Skeletal muscle cell (primary cell): ENCODE data around the gene C10orf67.
"Not testable (repeated sequence)": the region's sequence is repeated elsewhere in the genome, so short reads cannot be mapped to it uniquely, and the experiment has no call there.

Source experiments
- DNase-seq: peaks from one replicate; pipeline ENCODE4 v3.0.0-alpha.2; 2010; ENCODE audit warnings: low read depth
- H3K4me3 ChIP-seq: 2 replicates; pipeline ENCODE4 v1.5.1; 2011; ENCODE audit warnings: low read depth, mild to moderate bottlenecking, control low read depth, low read length, moderate library complexity

C10orf67 gene

DNA sequence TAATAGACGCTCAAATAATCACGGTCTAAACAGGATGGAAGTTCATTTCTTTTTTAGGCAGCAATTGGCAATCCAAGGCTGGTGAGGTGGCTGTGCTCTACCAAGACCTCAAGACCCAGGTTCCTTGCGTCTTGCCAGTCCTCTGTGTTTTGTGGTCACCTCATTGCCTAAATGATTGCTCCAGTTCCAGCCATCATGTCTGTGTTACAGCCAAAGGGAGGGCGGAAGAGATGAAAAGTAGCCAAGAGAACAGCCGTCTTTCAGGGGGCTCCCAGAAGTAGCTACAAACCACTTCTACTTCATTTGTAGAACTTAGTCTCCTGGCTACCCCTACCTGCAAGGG lies 19.2 kb upstream of the C10orf67 start:
- DNase-seq = no peak
- no peak overlapping the region for H3K4me3 ChIP-seq

DNA sequence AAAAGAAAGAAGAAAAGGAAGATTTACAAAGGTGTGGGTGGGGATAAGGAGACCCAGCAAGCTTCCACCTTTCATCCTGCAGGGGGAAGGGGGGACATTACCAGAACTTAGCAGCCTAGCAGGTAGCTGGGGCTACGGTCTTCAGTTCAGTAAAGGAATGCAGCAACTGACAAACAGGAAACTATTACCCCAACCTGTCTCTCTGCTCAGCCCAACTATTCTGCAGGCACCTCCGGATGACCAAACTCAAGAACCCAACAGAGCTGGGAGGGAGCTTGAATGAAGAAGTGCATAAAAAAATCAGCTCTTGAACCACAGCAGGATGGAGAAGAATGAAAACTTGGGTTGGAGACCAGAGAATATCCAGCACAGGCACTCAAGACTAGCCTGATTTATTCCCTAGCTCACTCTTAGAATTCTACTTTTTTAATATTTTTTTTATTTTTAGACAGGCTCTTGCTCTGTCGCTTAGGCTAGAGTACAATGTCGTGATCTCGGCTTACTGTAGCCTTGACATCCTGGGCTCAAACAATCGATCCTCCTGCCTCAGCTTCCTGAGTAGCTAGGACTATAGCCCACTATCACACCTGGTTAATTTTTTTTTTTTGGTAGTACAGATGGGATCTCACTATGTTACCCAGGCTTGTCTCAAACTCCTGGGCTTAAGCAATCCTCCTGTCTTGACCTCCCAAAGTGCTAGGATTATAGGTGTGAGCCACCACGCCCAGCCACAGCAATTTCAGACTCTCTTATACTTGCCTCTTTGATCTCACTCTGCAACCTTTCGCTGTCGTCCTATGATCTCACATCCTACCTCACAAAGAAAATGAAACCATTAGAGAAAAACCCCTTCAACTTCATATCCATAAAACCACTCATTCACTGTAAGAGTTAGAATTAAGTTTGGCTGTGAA lies 18.5 kb upstream of the C10orf67 start:
- H3K4me3 ChIP-seq = no peak overlapping the region
- no peak for DNase-seq

DNA sequence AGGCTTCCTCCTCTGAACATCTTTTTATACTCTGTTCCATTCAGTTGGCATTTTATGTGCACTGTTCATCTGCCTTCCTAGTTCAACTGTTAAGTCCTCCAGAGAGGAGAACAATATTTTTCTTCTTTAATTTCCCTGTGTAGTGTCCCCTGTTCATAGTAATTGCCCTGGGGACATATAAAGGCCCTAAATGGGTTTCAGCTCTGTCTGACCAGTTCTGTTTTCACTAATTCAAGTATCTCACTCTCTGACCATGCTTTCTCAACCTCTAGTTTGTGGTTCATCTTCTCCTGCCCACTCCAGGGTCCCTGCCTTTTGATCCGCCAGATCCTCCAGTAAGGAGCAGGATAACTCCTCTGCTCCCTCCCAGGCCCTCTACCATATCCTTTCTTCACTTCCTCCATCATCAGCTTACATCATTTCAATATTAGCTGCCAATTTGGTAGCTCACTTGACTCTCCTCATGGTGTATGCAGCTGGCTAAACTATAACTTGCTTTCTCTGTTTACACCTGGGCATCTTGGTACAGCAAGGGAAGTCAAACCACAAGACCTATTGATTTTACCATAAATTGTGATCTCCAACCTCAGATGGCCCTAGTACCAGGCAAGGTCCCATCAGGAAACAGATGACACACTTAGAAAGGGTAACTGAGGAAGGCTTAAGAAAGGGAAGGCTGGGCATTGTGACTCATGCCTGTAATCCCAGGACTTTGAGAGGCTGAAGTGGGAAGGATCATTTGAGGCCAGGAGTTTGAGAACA lies 17.7 kb upstream of the C10orf67 start:
- no peak for DNase-seq
- no peak overlapping the region for H3K4me3 ChIP-seq

- no peak overlapping the region for H3K4me3 ChIP-seq
- DNase-seq = no peak
Observed at GRCh38 chr10:23361665-23362064, 17.1 kb upstream of the C10orf67 start.

- H3K4me3 ChIP-seq = no peak overlapping the region
- DNase-seq = no peak
Observed at GRCh38 chr10:23359692-23360380, 15.2 kb upstream of the C10orf67 start.

- no peak overlapping the region for H3K4me3 ChIP-seq
- DNase-seq = no peak
Observed at GRCh38 chr10:23358357-23358756, 13.8 kb upstream of the C10orf67 start.

- no peak overlapping the region for H3K4me3 ChIP-seq
- DNase-seq = no peak
Observed at GRCh38 chr10:23354630-23355279, 10.2 kb upstream of the C10orf67 start.

- DNase-seq = no peak
- H3K4me3 ChIP-seq = no peak overlapping the region
Observed at GRCh38 chr10:23351926-23352519, 7.4 kb upstream of the C10orf67 start.

DNA sequence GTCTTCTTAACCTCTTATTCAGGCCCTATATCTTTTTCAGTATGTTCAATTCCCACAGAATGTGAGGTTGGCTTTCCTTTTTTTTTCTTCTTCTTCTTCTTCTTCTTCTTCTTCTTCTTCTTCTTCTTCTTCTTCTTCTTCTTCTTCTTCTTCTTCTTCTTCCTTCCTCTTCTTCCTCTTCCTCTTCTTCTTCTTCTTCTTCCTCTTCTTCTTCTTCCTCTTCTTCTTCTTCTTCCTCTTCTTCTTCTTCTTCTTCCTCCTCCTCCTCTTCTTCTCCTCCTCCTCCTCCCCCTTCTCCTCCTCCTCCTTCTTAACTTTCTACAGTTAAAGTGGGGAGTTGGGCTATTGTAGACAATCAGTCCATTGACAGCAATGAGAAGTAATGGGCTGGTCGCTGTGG lies 6.1 kb upstream of the C10orf67 start:
- DNase-seq, H3K4me3 ChIP-seq: not testable (repeated sequence)

DNA sequence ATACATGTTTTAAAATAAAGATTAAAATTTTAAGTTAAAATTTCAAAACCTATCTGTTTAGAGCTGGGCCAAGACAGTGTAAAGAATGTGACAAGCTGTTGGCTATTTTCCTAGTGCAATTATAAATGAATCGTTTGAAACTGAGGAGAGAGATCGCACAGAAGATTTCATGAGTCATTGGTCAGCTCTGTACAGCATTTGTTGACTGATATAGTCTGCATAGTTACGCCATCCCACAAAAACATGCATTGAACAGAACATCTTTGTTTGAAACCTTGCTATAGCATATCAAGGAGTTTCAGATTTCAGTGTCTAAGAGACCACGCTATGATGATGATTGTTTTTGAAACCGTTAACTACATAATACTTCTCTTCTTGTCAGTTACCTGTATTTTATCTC lies 1.3 kb upstream of the C10orf67 start:
- DNase-seq = peak; percentile 88

GRCh38 chr10:23343591-23344240 lies 881 bp downstream of the C10orf67 start:
- H3K4me3 ChIP-seq = peak overlapping the region; percentile 55
- no peak for DNase-seq

More for the DNA sequence above, 1.3 kb upstream of the C10orf67 start:
- H3K4me3 ChIP-seq = no peak overlapping the region

- DNase-seq = no peak
- H3K4me3 ChIP-seq = no peak overlapping the region
Observed at GRCh38 chr10:23342213-23342884, 2.2 kb downstream of the C10orf67 start.

- no peak for DNase-seq
- no peak overlapping the region for H3K4me3 ChIP-seq
Observed at GRCh38 chr10:23341004-23341403, 3.6 kb downstream of the C10orf67 start.

DNA sequence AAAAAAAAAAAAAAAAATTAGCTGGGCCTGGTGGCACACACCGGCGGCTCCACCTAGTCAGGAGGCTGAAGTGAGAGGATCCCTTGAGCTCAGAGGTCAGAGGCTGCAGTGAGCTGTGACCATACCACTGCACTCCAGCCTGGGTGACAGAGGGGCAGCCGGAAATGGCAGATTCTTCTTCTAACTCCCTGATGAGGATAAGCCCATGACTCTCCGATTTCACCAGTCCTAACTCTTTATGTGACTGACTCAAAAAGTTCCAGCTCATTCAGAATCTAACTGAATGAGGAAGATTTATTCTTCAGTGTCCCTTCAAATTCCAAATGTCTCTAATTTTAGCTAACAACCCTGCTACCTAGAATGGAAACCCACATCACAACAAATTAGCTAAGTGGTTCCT lies 4.2 kb downstream of the C10orf67 start:
- H3K4me3 ChIP-seq = no peak overlapping the region
- DNase-seq = no peak

GRCh38 chr10:23338886-23339285 lies 5.7 kb downstream of the C10orf67 start:
- no peak overlapping the region for H3K4me3 ChIP-seq
- no peak for DNase-seq

DNA sequence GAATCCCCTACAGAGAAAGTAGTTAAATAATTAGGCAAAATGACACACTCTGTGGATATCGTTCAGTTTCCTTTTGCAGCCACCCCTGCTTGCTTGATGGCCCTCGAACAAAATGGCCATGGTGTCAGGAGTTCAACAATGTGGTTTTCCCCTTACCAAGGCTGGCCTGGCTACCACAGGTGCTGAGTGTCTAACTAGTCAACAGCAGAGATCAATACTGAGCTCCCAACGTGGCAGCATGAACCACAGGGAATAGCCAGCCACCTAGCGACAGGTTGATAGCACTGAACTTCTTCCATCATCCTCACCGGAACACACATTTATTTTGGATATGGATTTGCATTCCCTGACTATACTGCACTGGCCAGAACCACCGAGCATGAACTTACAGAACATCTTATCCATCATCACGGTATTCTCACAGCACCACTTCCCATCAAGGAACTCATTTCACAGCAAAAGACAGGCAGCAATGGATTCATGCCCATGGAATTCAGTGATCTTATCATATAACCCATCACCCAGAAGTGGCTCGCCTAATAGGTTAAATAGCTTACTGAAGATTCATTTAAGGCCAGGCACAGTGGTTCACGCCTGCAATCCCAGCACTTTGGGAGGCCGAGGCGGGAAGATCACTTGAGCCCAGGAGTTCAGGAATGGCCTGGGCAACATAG lies 6.3 kb downstream of the C10orf67 start:
- peak; percentile 50 for DNase-seq
- H3K4me3 ChIP-seq = no peak overlapping the region

- no peak for DNase-seq
- no peak overlapping the region for H3K4me3 ChIP-seq
Observed at GRCh38 chr10:23337616-23338015, 7.0 kb downstream of the C10orf67 start.
